Measurements from ENCODE around the gene NAT14. TPM values are rescaled to one million over a fixed set of nuclear protein-coding genes. Genes with fewer than 3 reads are reported as not detected.

Gene NAT14
- total RNA-seq, 1 experiment from 2014 or later = 71.2 TPM

DNA sequence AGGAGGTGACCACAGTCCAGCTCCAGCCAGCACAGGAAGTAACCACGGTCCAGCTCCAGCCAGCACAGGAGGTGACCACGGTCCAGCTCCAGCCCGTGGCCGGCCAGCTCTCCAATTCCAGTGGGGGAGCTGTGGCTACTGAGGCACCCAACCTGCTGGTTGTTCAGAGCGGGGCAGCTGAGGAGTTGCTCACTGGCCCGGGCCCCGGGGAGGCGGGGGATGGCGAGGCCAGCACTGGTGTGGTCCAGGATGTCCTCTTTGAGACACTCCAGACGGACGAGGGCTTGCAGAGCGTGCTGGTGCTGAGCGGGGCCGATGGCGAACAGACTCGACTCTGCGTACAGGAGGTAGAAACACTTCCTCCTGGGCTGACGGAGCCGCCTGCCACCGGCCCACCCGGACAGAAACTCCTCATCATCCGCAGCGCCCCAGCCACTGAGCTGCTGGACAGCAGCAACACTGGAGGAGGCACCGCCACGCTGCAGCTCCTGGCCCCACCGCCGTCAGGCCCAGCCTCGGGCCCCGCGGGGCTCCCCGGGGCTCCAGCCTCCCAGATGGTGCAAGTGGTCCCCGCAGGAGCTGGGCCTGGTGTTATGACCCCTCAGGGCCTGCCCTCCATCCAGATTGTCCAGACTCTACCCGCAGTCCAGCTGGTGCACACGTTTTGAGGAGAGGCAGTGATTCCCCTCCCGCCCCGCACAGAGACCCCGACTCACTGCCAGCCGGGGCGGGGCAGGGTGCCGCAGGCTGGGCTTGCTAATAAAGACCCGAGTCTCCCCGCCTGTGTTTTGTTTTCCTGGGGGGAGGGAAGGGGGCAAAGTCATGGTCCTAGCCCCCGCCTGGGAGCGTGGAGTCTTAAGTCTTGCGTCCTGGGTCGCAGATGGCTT is 1.0 kb upstream of the NAT14 start:
- Histone ChIP-seq H3K4me3 (ENCODE audit: insufficient read depth, low read depth, low read length) (peak overlapping the region; percentile 80), H3K27me3 (ENCODE audit: control insufficient read depth, insufficient read depth, low read length) (no peaks in the 10 kb centered on the region), H3K36me3 (replicated peaks; ENCODE audit: control insufficient read depth, insufficient read depth, low read length) (no peaks in the 10 kb centered on the region)
- peak; percentile 79 for DNase-seq

DNA sequence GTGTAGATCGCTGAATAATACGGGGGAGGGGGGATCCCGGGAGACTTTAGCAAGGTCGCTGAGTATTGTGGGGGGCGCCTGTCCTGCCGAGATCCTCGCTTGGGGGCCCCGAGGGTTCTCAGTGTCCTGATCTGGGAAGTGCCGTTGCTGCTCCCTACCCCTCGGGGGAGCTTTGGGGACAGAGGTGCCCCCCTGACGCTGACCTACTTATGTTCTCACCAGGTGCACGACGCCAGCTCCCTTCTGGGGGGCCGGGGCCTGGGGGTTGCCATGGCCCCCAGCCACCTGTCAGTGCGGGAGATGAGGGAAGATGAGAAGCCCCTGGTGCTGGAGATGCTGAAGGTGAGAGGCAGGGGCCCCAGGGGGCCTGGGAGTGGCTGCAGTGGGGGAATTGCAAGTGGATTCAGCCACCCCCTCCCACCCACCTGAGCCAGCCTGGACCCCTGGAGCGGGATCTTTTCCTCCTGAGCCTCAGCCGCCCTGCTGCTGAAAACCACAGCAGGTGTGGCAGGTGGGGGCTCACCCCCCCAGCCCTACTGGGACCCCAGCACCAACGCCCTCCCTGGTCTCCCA is 537 bp downstream of the NAT14 start:
- Histone ChIP-seq H3K36me3 (replicated peaks; ENCODE audit: control insufficient read depth, insufficient read depth, low read length) (no peaks in the 10 kb centered on the region), H3K27me3 (ENCODE audit: control insufficient read depth, insufficient read depth, low read length) (no peaks in the 10 kb centered on the region), H3K4me3 (ENCODE audit: insufficient read depth, low read depth, low read length) (peak overlapping the region; percentile 80)
- no peak for DNase-seq

DNA sequence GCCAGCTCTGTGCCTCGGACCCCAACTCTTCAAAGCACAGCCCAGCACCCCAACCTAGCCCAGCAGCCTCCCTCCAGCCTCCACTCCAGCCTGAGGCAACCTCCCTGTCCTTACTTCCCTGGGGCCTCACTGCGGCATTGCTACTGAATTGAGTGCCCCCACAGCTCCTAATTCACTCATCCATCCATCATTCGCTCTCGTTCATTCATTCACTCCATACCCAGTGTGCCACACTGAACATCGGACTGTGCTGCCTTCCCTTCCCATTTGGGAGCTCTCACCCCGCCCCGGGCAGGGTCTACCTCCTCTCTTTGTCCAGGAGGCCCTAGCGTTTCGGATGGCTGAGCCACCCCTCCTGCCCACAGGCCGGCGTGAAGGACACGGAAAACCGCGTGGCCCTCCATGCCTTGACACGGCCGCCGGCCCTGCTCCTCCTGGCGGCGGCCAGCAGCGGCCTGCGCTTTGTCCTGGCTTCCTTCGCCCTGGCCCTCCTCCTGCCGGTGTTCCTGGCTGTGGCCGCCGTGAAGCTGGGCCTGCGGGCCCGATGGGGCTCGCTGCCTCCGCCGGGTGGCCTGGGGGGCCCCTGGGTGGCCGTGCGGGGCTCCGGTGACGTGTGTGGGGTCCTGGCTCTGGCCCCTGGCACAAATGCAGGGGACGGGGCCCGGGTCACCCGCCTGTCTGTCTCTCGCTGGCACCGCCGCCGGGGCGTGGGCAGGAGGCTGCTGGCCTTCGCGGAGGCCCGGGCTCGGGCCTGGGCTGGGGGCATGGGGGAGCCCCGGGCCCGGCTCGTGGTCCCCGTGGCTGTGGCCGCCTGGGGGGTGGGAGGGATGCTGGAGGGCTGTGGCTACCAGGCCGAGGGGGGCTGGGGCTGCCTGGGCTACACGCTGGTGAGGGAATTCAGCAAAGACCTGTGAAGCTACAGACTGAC is 1.3 kb downstream of the NAT14 start:
- Histone ChIP-seq H3K36me3 (replicated peaks; ENCODE audit: control insufficient read depth, insufficient read depth, low read length) (no peaks in the 10 kb centered on the region), H3K4me3 (ENCODE audit: insufficient read depth, low read depth, low read length) (no peak overlapping the region), H3K27me3 (ENCODE audit: control insufficient read depth, insufficient read depth, low read length) (no peaks in the 10 kb centered on the region)
- peak; percentile 73 for DNase-seq

DNA sequence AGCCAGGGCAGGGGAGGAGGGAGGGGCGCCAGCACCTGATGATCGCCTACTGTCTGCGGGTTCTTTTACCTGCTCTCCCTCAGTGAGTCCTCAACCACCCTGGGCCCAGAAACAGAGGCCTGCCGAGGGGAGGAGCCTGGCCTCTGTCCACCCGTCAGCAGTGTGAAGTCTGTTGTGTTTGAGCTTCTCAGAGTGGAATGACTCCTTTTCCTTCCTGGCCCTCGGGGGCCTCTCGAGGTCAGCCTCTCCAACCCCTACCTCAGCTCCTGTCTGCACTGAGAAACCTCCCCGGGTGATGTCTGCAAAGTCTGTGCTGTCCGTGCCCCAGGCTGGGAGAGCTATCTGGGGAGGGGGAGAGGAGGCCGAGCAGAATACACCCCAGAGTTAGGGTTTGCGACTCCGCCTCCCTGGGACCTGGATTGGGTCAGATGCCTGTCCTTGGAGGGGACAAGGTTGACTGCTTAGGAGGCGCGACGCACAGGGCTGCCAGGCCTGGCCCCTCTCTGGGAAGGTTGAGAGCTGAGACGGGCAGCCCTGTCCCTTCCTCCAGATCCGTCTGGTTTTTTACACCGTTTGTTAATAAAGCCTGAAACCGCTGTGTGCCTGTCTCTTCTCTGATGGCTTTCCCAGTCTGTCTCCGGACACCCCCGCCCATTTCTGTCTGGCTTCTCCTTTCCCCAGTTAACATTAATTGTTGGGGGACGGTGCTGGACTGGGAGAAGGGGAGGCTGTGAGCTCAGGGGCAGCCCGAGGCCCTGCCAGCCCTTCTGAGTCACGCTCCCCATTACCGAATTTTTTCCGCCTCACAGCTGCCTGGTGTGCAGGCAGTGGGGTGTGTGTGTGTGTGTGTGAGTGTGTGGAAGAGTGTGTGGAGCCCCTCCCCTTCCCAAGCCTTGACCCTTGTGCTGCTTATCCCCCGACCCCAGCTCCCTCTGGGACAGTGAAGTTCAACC is 2.3 kb downstream of the NAT14 start:
- peak; percentile 80 for DNase-seq
- H3K4me3 ChIP-seq (ENCODE audit: insufficient read depth, low read depth, low read length) = 0 out of 2 replicates have a peak overlapping the region, but pooled peaks have one; percentile 11
- H3K36me3 ChIP-seq (replicated peaks; ENCODE audit: control insufficient read depth, insufficient read depth, low read length) = no peaks in the 10 kb centered on the region
- no peaks in the 10 kb centered on the region for H3K27me3 ChIP-seq (ENCODE audit: control insufficient read depth, insufficient read depth, low read length)

DNA sequence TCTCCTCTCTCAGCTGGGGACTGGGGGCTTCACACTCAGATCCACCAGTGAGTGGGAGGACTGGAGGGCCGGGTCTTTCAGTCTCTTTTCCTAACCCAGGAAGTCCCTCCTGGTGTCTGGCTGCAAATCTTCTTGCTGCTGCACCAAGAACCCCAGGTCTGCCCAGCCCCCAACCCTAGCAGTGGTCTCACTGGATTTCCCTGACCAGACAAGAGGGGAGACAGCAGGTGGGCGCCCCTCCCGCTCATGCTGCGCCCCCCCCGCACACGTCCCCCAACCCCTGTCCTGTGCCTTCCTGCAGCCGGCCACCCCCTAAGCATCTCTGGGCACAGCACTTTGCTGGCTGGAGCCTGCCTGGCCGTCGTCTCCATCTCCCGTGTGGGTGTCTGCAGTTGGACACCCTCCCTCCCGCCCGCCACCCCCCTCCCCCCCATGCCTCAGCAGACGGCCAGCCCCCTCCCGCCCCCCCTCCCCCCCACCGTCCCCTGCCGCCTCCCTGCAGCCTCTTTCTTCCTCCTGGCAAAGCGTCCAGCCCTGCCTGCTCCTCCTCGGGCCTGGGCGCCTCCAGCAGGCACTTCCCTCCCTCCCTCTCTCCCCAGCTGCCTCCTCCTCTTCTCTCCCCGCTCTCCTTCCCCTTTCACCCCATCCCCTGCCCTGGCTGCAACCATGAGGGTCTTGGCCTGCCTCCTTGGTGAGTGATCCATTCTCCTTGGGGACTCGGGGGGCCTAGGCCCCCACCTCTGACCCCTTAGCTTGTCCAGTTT is 3.1 kb downstream of the NAT14 start, which contains the start of gene SSC5D:
Gene SSC5D, plus strand, starts transcription at position 513 of the 764 bp plus-strand sequence. Its CDS starts 154 bp downstream, at position 667.
- Histone ChIP-seq H3K36me3 (replicated peaks; ENCODE audit: control insufficient read depth, insufficient read depth, low read length) (no peaks in the 10 kb centered on the region), H3K4me3 (ENCODE audit: insufficient read depth, low read depth, low read length) (peak within 1 kb of the TSS; percentile 33), H3K27me3 (ENCODE audit: control insufficient read depth, insufficient read depth, low read length) (no peaks in the 10 kb centered on the region)
- DNase-seq = peak; percentile 89

DNA sequence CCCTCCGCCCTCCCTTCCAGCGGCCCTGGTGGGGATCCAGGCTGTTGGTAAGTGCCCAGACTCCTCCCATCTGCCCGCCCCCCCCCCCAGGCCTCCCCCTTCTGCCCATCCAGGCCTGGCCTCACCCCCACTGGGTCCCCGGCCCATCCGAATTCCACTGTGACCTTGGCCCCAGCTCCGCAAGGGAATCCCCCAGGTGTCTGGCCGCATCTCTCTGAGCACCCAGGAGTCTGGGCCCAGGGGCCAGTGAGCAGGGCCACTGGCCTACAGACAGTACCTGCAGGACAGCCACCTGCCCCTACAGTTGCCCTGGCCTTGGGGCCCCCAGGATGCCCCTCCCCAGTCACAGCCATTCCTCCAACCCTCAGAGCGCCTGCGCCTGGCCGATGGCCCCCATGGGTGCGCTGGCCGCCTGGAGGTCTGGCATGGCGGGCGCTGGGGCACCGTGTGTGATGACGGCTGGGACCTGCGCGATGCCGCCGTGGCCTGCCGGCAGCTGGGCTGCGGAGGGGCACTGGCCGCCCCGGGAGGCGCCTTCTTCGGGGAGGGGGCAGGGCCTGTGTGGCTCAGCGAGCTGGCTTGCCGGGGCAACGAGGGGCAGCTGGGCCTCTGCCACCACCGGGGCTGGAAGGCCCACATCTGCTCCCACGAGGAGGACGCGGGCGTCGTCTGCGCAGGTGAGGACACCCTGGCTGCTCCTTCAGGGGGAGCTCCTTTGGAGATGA is 4.2 kb downstream of the NAT14 start:
- H3K36me3 ChIP-seq (replicated peaks; ENCODE audit: control insufficient read depth, insufficient read depth, low read length) = no peaks in the 10 kb centered on the region
- no peaks in the 10 kb centered on the region for H3K27me3 ChIP-seq (ENCODE audit: control insufficient read depth, insufficient read depth, low read length)
- peak overlapping the region; percentile 2; the same call in 1 of the 2 replicates for H3K4me3 ChIP-seq (ENCODE audit: insufficient read depth, low read depth, low read length)
- peak; percentile 93 for DNase-seq

DNA sequence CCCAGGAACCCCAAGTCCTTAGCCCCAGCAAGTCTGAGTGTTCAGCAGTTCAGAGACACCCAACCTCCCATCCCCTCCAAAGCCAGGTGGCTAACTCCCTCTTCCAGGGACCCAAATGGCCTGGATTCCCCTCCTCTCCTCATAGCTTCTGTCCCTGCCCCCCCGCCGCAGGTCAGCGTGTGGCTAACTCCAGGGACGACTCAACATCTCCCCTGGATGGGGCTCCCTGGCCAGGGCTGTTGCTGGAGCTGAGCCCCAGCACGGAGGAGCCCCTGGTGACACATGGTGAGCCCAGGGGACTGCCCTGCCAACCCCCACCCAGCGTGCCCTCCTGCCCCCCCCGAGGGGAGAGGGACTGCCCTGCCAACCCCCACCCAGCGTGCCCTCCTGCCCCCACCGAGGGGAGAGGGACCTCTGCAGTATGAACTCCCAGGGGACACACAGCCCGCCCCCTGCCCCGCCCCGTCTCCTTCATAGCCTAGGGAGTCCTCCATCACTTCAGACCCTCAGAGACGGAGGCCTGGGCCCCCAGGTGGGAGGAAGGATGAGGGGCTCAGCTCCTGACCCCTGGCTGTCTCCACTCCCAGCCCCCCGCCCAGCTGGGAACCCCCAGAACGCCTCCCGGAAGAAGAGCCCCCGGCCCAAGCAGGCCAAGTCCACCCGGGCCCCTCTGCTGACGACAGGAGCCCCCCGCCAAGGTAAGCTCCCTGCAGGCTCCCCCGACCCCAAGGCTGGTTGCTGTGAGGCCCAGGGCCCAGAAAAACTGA is 4.9 kb downstream of the NAT14 start:
- H3K27me3 ChIP-seq (ENCODE audit: control insufficient read depth, insufficient read depth, low read length) = no peaks in the 10 kb centered on the region
- DNase-seq = peak; percentile 66
- no peak overlapping the region for H3K4me3 ChIP-seq (ENCODE audit: insufficient read depth, low read depth, low read length)
- H3K36me3 ChIP-seq (replicated peaks; ENCODE audit: control insufficient read depth, insufficient read depth, low read length) = no peaks in the 10 kb centered on the region

DNA sequence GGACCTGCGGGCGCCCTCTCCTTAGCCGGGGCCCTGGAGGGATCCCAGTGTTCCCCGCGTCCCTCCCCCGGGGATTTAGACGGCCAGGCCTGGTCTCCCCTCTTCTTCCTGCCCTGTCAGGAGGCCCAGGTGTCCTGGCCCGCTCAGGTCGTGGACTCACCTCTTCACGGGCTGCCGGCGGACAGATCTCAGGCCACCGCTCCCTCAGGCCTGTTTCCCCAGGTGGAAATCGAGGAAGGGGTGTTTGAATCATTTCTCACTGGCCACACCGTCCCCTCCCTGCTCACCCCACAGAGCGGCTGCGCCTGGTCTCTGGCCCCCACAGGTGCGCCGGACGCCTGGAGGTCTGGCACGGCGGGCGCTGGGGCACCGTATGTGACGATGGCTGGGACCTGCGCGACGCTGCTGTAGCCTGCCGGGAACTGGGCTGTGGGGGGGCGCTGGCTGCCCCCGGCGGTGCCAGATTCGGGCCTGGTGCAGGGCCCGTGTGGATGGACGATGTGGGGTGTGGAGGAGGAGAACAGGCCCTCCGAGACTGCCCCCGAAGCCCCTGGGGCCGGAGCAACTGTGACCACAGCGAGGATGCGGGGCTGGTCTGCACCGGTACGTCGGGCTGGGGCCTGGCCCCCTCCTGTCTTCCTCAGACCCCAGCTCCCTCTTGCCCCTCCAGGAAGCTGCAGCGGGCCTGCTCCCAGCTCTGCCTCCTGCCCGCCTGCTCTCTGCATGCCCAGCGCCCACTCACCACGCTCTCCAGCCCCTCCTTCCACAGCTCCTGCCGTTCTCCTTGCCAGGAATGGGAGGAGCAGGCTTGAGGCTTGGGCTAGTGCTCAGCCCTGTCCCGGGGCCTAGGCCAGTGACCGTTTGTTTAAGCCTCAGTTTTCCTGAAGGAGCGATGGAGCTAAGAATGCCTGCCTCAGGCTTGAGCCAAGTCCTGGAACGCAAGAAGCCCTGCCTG is 5.8 kb downstream of the NAT14 start:
- H3K36me3 ChIP-seq (replicated peaks; ENCODE audit: control insufficient read depth, insufficient read depth, low read length) = no peaks in the 10 kb centered on the region
- H3K27me3 ChIP-seq (ENCODE audit: control insufficient read depth, insufficient read depth, low read length) = no peaks in the 10 kb centered on the region
- DNase-seq = peak; percentile 68
- no peak overlapping the region for H3K4me3 ChIP-seq (ENCODE audit: insufficient read depth, low read depth, low read length)

DNA sequence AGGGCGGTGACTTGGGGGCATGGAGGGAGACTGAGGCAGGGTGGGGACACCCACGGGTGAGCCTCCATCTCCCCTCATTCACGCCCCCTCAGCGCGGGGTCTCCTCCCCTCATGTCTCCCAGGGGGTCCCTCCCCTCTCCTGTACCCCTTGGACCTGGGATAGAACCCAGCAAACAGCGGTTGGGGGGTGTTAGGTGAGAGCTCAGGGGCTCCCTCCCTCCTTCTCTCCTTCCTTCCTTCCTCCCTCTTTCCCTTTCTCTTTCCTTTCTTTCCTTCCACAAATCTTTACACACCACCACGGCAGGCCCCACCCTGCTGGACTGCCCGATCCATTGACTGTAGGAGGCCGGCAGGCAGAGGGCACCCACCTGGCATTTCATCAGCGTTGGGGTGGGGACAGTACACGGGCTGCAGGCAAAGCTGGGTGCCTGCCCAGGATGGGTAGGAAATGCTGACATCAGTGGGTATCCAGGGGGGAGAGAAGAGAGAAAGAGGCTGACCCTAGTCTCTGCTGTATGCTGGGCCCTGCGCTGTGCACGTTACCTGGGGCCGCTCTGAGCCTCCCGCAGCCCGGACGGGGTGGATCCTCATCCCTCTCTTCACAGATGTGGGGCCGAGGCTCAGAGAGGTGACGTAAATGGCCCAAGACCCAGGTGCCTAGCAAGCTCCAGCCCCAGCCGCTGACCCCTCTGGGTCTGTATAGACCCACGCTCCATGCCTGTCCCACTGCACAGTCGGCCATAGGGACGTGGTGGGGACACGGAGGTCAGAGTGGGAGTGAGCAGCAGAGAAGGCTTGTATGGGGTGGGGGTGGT is 6.8 kb downstream of the NAT14 start:
- Histone ChIP-seq H3K27me3 (ENCODE audit: control insufficient read depth, insufficient read depth, low read length) (no peaks in the 10 kb centered on the region), H3K4me3 (ENCODE audit: insufficient read depth, low read depth, low read length) (no peak overlapping the region), H3K36me3 (replicated peaks; ENCODE audit: control insufficient read depth, insufficient read depth, low read length) (no peaks in the 10 kb centered on the region)
- peak; percentile 48 for DNase-seq

DNA sequence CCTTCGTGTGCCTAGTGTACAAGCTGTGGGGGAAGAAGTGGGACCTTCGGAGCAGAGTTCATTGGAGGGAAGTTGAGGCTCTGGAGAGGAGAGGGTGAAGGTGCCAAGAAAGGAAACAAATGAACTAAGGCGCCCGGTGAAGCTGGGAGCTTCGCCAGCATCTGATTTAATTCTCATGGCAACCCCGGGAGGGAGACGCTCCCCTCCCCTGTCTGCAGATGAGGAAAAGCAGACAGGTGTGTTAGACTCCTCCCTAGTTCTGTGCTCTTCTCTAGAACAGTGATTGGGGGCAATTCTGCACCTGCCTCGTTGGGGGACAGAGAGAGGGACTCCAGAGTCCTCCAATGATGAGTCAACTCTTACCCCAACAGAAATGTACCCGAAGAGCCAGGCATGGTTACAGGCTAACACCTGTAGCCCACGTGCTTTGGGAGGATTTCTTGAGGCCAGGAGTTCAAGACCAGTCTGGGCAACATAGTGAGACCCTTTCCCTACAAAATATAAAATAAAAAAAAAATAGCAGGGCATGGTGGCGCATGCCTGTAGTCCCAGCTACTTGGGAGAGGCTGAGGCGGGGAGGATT is 7.5 kb downstream of the NAT14 start:
- H3K4me3 ChIP-seq (ENCODE audit: insufficient read depth, low read depth, low read length) = no peak overlapping the region
- H3K27me3 ChIP-seq (ENCODE audit: control insufficient read depth, insufficient read depth, low read length) = no peaks in the 10 kb centered on the region
- no peaks in the 10 kb centered on the region for H3K36me3 ChIP-seq (replicated peaks; ENCODE audit: control insufficient read depth, insufficient read depth, low read length)
- DNase-seq = peak; percentile 36

Data from H7 (cell line).